ENCODE results near the gene ALLC. TPM values are rescaled to one million over a fixed set of nuclear protein-coding genes. Genes with fewer than 3 reads are reported as not detected.

ALLC gene
- total and polyA plus RNA-seq, 4 donors, result 0.09 to 1.4 (median 0.74) TPM

- Histone ChIP-seq H3K27ac (ENCODE audit: low read depth in 1 of 2, low read length in 2 of 2) (no peak overlapping the region), H3K27me3 (ENCODE audit: control insufficient read depth in 4 of 4, insufficient read depth in 4 of 4, low read length in 3 of 4) (peaks cover 0 to 3% (median 0%) of the 10 kb centered on the region in 4 donors), H3K9ac (ENCODE audit: low read depth in 1 of 2, low read length in 2 of 2) (no peak overlapping the region), H3K4me3 (ENCODE audit: low read depth in 1 of 3, low read length in 3 of 3) (no peak overlapping the region), H3K36me3 (ENCODE audit: control insufficient read depth in 4 of 4, insufficient read depth in 3 of 4, low read depth in 1 of 4, low read length in 3 of 4) (no peaks in the 10 kb centered on the region), H3K9me3 (ENCODE audit: control insufficient read depth in 4 of 4, low read length in 3 of 4) (peaks cover 0 to 2% (median 0%) of the 10 kb centered on the region in 4 donors), H3K4me1 (ENCODE audit: control insufficient read depth in 4 of 4, insufficient read depth in 4 of 4, low read length in 3 of 4) (peaks cover 0 to 4% (median 0%) of the 10 kb centered on the region in 4 donors)
- TF ChIP-seq GABPA (IDR thresholded peaks at IDR 0.05 in 1 of 2, conservative IDR thresholded peaks at IDR 0.05 in 1 of 2), result no peak
- no peak for TF ChIP-seq HNF4G (IDR thresholded peaks at IDR 0.05)
- TF ChIP-seq, protein P1, sequence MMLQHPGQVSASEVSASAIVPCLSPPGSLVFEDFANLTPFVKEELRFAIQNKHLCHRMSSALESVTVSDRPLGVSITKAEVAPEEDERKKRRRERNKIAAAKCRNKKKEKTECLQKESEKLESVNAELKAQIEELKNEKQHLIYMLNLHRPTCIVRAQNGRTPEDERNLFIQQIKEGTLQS (IDR thresholded peaks at IDR 0.05), result no peak
- TF ChIP-seq YY1 (IDR thresholded peaks at IDR 0.05), result no peak
- no peak for TF ChIP-seq FOXA2 (IDR thresholded peaks at IDR 0.05)
- TF ChIP-seq EGR1 (IDR thresholded peaks at IDR 0.05; ENCODE audit: low read depth in 2 of 2), result no peak
- 84% methylated on average over 11 of the region's 11 CpGs for WGBS
- DNase-seq (ENCODE audit: low spot score), result no peak
These were observed 67.0 kb downstream of the ALLC start for GRCh38 chr2:3725002-3725401.

DNA sequence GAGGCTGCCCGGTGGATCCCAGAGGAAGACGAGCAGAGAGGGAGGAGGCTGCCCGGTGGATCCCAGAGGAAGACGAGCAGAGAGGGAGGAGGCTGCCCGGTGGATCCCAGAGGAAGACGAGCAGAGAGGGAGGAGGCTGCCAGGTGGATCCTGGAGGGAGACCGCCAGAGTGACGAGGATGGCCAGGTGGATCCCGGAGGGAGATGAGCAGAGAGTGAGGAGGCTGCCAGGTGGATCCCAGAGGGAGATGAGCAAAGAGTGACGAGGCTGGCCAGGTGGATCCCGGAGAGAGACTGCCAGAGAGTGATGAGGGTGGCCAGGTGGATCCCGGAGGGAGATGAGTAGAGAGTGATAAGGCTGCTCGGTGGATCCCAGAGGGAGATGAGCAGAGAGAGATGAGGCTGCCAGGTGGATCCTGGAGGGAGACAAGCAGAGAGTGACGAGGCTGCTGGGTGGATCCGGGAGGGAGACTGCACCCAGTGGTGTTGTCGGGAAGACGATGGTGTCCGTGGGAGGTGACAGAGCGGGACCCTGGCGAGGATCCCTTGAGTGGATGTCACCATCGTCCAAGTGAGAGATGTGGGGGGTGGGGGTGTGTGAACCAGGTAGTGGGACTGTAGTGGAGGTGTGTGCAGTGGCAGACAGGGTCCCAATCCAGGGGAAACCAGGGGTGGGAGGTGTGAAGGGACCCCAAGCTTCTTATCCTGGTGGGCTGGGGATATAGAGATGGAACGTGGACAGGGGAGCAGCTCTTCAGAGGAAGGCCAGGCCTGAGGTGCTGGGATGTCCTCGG, 67.7 kb downstream of the ALLC start:
- 77% methylated on average over 23 of the region's 23 CpGs for WGBS
- Histone ChIP-seq H3K4me3 (ENCODE audit: low read depth in 1 of 3, low read length in 3 of 3) (no peak overlapping the region), H3K9ac (ENCODE audit: low read depth in 1 of 2, low read length in 2 of 2) (no peak overlapping the region), H3K9me3 (ENCODE audit: control insufficient read depth in 4 of 4, low read length in 3 of 4) (no peaks in the 10 kb centered on the region), H3K4me1 (ENCODE audit: control insufficient read depth in 4 of 4, insufficient read depth in 4 of 4, low read length in 3 of 4) (peaks cover 0 to 4% (median 0%) of the 10 kb centered on the region in 4 donors), H3K27me3 (ENCODE audit: control insufficient read depth in 4 of 4, insufficient read depth in 4 of 4, low read length in 3 of 4) (peaks cover 0 to 3% (median 0%) of the 10 kb centered on the region in 4 donors), H3K27ac (ENCODE audit: low read depth in 1 of 2, low read length in 2 of 2) (no peak overlapping the region), H3K36me3 (ENCODE audit: control insufficient read depth in 4 of 4, insufficient read depth in 3 of 4, low read depth in 1 of 4, low read length in 3 of 4) (no peaks in the 10 kb centered on the region)
- no peak for TF ChIP-seq EGR1 (IDR thresholded peaks at IDR 0.05; ENCODE audit: low read depth in 2 of 2)
- TF ChIP-seq RAD21 (IDR thresholded peaks at IDR 0.05), result no peak
- TF ChIP-seq ZBTB33 (IDR thresholded peaks at IDR 0.05), result no peak
- no peak for TF ChIP-seq RXRA (IDR thresholded peaks at IDR 0.05)
- TF ChIP-seq NR2F2 (IDR thresholded peaks at IDR 0.05), result no peak
- TF ChIP-seq GABPA (IDR thresholded peaks at IDR 0.05 in 1 of 2, conservative IDR thresholded peaks at IDR 0.05 in 1 of 2), result no peak
- no peak for TF ChIP-seq FOXA1 (IDR thresholded peaks at IDR 0.05)
- no peak for TF ChIP-seq REST (IDR thresholded peaks at IDR 0.05)
- TF ChIP-seq, protein P1 (IDR thresholded peaks at IDR 0.05), result no peak
- DNase-seq (ENCODE audit: low spot score), result no peak

Measured in liver (tissue), 9 donors.